ENCODE results near the gene PPP4R1.

- no peak for TF ChIP-seq CTCF (IDR thresholded peaks at IDR 0.05)
- no peak for TF ChIP-seq POLR2A (IDR thresholded peaks at IDR 0.05)
Measured at GRCh38 chr18:9578306-9578705, 36.1 kb downstream of the PPP4R1 start.
